HEK293T (cell line): Measurements from ENCODE around the gene ICAM4.
"Not testable (repeated sequence)": the region's sequence is repeated elsewhere in the genome, so short reads cannot be mapped to it uniquely, and the experiment has no call there.

Experiments
- CTCF ChIA-PET: fragments of 350-600 bp; formaldehyde crosslinking; extraction: SDS; loops from one replicate; lab custom pipeline; 2021; ENCODE audit warnings: antibody characterized with exemption, inconsistent platforms; lab: Yijun Ruan, JAX
- POLR2A ChIA-PET: fragments of 350-600 bp; formaldehyde crosslinking; extraction: SDS; loops from one replicate; lab custom pipeline; 2020; ENCODE audit warnings: antibody characterized with exemption, inconsistent platforms; lab: Yijun Ruan, JAX
- DNase-seq: peaks from one replicate; pipeline ENCODE4 v3.0.0; 2012; ENCODE audit warnings: mixed read lengths; ENCODE audit errors: extremely low spot score
- ARNT ChIP-seq: fragments of 450-650 bp; IDR thresholded peaks from 2 replicates; pipeline ENCODE4 v1.6.1; 2017; ENCODE audit warnings: mild to moderate bottlenecking
- BHLHE40 ChIP-seq: fragments of 450-650 bp; IDR thresholded peaks from 2 replicates; pipeline ENCODE4 v1.6.1; 2016; ENCODE audit warnings: mild to moderate bottlenecking, moderate library complexity, borderline replicate concordance
- CTBP1 ChIP-seq: fragments of 450-650 bp; IDR thresholded peaks from 2 replicates; pipeline ENCODE4 v1.6.1; 2016; ENCODE audit warnings: borderline replicate concordance
- ELF4 ChIP-seq: fragments of 450-650 bp; IDR thresholded peaks from 2 replicates; pipeline ENCODE4 v1.6.1; 2017; ENCODE audit warnings: antibody characterized with exemption
- FOXA1 ChIP-seq: fragments of 450-650 bp; IDR thresholded peaks from 2 replicates; pipeline ENCODE4 v1.6.1; 2016; ENCODE audit warnings: mild to moderate bottlenecking
- FOXK2 ChIP-seq: fragments of 450-650 bp; IDR thresholded peaks from 2 replicates; pipeline ENCODE4 v1.6.1; 2016; ENCODE audit warnings: mild to moderate bottlenecking
- FOXM1 ChIP-seq: fragments of 450-650 bp; IDR thresholded peaks from 2 replicates; pipeline ENCODE4 v1.6.1; 2017; ENCODE audit warnings: mild to moderate bottlenecking, borderline replicate concordance
- HDGF ChIP-seq: fragments of 450-650 bp; IDR thresholded peaks from 2 replicates; pipeline ENCODE4 v1.6.1; 2017; ENCODE audit warnings: antibody characterized with exemption, borderline replicate concordance
- L3MBTL2 ChIP-seq: fragments of 450-650 bp; conservative IDR thresholded peaks from 2 replicates; pipeline ENCODE4 v1.6.1; 2016; ENCODE audit warnings: mild to moderate bottlenecking
- LEF1 ChIP-seq: fragments of 450-650 bp; IDR thresholded peaks from 2 replicates; pipeline ENCODE4 v1.6.1; 2017; ENCODE audit warnings: mild to moderate bottlenecking, borderline replicate concordance
- NFRKB ChIP-seq: fragments of 450-650 bp; IDR thresholded peaks from 2 replicates; pipeline ENCODE4 v1.6.1; 2016; ENCODE audit warnings: mild to moderate bottlenecking, moderate library complexity
- SP1 ChIP-seq: fragments of 450-650 bp; IDR thresholded peaks from 2 replicates; pipeline ENCODE4 v1.6.1; 2017
- SUZ12 ChIP-seq: fragments of 450-650 bp; IDR thresholded peaks from 2 replicates; pipeline ENCODE4 v1.6.1; 2016; ENCODE audit warnings: mild to moderate bottlenecking
- TARDBP ChIP-seq: fragments of 450-650 bp; IDR thresholded peaks from 2 replicates; pipeline ENCODE4 v1.6.1; 2016
- ZNF384 ChIP-seq: fragments of 450-650 bp; IDR thresholded peaks from 2 replicates; pipeline ENCODE4 v1.6.1; 2016
- TF ChIP-seq, protein P1 (sequence below): fragments of 450-650 bp; IDR thresholded peaks from 2 replicates; pipeline ENCODE4 v1.6.1; 2016

The ICAM4 gene

DNA sequence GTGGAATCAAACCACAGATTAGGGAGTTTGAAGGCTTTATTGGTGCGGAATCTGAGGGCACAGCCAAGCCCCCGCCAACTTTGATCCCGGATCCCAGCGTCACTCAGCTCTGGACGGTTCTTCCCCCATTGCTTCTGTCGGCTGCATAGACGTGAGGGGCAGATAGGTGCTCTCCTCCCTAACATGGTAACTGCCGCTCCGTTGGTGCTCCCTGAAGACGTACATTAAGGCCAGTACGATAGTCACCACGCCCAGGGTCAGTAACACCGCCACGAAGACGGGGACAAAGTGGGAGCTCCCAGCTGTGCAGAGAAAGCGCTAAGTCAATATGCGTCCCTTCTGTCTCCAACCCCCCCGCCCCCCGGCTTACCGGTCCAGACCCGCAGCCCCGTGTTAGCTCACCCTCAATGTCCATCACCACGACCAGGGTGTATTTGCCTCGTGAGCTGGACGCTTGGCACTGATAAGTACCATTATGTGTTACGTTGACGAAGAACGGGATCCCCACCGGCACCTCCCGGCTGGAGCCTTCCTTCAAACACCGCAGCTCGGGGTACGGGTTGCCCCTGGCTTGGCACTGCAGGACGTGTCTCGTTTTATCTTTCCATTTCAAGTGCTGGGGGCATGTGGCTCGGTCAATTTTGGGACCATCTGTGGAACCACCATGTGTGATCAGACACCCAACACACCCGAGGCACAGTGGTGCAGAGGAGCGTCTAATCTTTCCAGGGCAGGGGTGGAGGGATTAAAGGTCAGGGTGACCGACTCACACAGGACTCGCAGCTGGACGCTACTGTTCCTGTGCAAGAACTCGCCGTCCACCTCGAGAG, 47.2 kb downstream of the ICAM4 start:
- TF ChIP-seq L3MBTL2 (peak; percentile 28; the same call in 1 of the 2 replicates), NFRKB (no peak)
- ChIA-PET POLR2A (interaction anchor here (0.5 to 2.9 kb wide), 17 partner anchors 8 to 94 kb away, joined by 3 to 41 read pairs (median 5); partner anchors contain the start of genes FDX2, ICAM4, ICAM5 and TYK2), CTCF (interaction anchor here (0.5 to 1.1 kb wide), 4 partner anchors 11 to 417 kb away, joined by 4 read pairs; no protein-coding TSS in a partner anchor)
- no peak for DNase-seq

DNA sequence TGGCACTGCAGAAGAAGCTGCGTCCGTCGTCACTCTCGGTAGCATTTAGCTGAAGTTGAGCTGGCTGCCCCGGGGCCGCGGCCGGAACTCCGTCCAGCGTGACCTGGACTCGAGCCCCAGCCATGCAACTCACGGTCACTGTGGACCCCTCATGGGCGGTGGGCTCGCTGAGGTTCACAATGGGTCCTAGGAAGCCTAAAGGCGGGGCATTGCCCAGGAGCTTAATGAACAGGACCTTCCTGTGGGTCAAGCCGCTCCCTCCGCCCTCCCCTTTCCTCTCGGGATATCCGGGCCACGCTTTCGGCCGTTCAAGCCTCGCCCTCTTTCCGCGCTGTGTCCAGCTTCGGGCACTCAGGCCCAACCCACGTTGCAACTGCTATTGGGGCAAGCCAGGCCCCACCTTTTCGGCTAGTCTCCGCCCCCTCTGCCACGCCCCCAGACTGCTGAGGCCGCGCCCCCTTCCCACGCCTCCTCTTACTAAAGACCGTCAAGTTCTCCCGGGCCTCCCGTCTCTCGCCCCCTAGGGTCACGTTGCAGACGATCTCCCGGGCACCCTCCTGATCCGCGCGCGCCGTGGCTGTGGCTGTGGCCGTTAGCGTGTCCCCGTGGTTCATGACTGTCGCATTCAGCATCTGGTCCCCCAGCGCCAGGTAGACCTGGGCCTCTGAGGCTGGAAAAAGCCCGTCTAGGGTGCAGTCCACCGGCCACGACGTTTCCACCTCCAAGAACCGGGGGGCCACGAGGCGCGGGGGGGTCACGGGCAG, 48.0 kb downstream of the ICAM4 start:
- DNase-seq: peak; percentile 88
- POLR2A ChIA-PET: interaction anchor here (1.5 to 2.9 kb wide), 8 partner anchors 7 to 89 kb away, joined by 3 to 41 read pairs (median 8); partner anchors contain the start of genes ICAM4, ICAM5 and TYK2

GRCh38 chr19:10335352-10335985, 48.7 kb downstream of the ICAM4 start:
- POLR2A ChIA-PET: interaction anchor here (0.6 to 2.9 kb wide), 3 partner anchors 20 to 47 kb away, joined by 3 to 41 read pairs (median 23); partner anchors contain the start of genes FDX2, ICAM4, ICAM5 and TYK2
- DNase-seq: no peak
- TF ChIP-seq ELF4 (no peak), LEF1 (no peak), L3MBTL2 (no peak), TARDBP (no peak), HDGF (no peak), FOXM1 (no peak), FOXA1 (no peak), ARNT (no peak), FOXK2 (no peak), SUZ12 (no peak)
- CTCF ChIA-PET: interaction anchor here (0.9 kb wide), 1 partner anchor 55 kb away, joined by 3 read pairs; no protein-coding TSS in a partner anchor

More for the DNA sequence above, 48.0 kb downstream of the ICAM4 start:
- CTCF ChIA-PET: interaction anchor here (0.9 to 1.0 kb wide), 3 partner anchors 10 to 65 kb away, joined by 3 to 4 read pairs (median 4); no protein-coding TSS in a partner anchor
- TF ChIP-seq SUZ12 (no peak), FOXM1 (no peak), ZNF384 (no peak), SP1 (no peak), FOXA1 (no peak), HDGF (no peak), ARNT (no peak), BHLHE40 (no peak), FOXK2 (no peak), CTBP1 (no peak), NFRKB (no peak), L3MBTL2 (no peak), TARDBP (no peak), ELF4 (no peak), LEF1 (no peak)
- TF ChIP-seq, protein P1, sequence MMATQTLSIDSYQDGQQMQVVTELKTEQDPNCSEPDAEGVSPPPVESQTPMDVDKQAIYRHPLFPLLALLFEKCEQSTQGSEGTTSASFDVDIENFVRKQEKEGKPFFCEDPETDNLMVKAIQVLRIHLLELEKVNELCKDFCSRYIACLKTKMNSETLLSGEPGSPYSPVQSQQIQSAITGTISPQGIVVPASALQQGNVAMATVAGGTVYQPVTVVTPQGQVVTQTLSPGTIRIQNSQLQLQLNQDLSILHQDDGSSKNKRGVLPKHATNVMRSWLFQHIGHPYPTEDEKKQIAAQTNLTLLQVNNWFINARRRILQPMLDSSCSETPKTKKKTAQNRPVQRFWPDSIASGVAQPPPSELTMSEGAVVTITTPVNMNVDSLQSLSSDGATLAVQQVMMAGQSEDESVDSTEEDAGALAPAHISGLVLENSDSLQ: no peak

GRCh38 chr19:10336725-10337124, 50.0 kb downstream of the ICAM4 start:
- DNase-seq, CTCF ChIA-PET, POLR2A ChIA-PET: not testable (repeated sequence)
